Measurements from ENCODE around the gene MRI1.
"Not testable (repeated sequence)": the region's sequence is repeated elsewhere in the genome, so short reads cannot be mapped to it uniquely, and the experiment has no call there.

MRI1 gene

DNA sequence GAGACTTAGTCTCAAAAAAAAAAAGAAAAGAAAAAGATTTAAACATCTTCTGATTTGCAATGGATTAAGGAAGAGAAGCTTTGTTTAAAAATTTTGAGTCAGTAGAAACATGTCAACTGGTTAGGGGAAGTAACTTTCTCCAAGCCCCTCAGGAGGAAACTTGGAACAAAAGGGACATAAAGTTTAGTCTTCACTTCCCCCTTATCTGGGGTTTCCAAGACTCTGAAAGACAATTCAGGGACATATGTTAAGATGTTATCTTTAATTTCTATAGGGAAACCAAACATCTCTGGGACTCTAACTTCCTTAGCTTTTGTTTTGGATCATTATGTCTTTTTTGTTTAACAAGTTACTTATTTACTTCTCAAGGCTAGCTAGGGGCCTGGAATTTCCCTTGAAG lies 20.1 kb upstream of the MRI1 start:
- H3K27ac ChIP-seq = no peak overlapping the region
- no peak for TF ChIP-seq ZFX (IDR thresholded peaks at IDR 0.05; ENCODE audit: borderline replicate concordance)
- no peak for TF ChIP-seq CTCF (IDR thresholded peaks at IDR 0.05)

DNA sequence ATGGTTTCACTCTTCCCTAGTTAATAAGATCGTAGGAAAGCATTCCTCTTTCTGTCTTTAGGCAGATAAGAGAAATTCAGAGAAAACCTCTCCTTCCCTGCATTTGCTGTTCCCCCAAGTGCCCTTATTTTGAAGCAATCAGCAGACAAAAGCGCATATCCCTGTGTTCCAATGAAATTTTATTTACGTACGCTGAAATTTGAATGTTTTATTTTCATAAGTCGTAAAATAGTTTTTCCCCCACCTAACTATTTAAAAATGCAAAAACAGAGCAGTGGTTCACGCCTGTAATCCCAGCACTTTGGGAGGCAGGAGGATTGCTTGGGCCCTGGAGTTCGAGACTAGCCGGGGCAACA lies 17.2 kb upstream of the MRI1 start:
- TF ChIP-seq CTCF (IDR thresholded peaks at IDR 0.05) (no peak), ZFX (IDR thresholded peaks at IDR 0.05; ENCODE audit: borderline replicate concordance) (no peak)
- peak overlapping the region; percentile 83 for H3K27ac ChIP-seq

DNA sequence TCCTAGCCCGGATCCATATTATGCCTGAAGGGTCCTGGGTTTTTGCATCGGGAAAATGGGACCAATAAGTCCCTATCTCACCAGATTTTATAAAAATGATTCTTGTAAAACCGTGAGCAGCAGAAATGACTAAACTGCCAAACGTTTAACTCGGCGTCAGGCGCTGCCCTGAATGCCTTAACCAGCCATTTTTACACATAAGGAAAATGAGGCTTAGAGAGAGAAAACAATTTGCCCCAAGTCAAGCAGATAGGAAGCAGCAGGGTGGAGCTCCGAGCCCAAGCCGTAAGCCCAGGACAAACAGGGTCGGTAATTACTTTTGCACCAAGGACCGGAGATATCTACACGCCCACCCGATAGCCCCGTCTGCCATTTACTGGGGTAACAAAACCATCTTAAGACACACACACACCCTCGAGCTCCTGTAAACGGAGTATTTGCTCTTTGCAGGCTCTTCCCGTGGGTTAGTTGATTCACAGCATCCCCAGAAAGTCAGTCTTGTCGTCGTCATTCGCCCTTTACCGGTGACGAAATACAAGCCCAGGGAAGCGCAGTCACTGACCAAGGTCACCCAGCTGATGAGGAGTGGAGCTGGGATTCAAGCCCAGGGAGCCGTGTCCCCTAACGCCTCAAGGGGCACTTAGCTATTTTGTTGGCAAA lies 16.0 kb upstream of the MRI1 start:
- peak overlapping the region; percentile 83 for H3K27ac ChIP-seq
- no peak for TF ChIP-seq CTCF (IDR thresholded peaks at IDR 0.05)
- no peak for TF ChIP-seq ZFX (IDR thresholded peaks at IDR 0.05; ENCODE audit: borderline replicate concordance)

DNA sequence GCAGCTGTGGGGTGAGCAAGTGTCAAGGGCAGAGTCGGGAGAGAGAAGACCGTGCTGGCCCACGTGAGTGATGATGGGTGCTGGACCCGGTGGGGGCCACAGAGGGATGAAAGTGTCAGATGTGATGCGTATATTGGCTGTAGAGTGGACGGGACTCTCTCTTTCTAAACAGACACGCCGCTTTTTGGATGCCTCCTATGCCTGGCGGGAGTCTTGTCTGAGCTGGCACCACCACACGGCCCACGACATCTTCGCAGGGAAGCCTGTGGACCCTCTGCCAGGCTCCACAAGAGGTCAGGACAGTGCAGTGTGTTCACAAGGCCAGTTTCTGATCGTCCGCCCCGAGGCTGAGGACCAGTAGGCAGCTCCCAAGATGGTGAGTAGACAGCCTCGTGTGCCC lies 12.9 kb upstream of the MRI1 start:
- no peak overlapping the region for H3K27ac ChIP-seq
- TF ChIP-seq CTCF (IDR thresholded peaks at IDR 0.05) = no peak
- TF ChIP-seq ZFX (IDR thresholded peaks at IDR 0.05; ENCODE audit: borderline replicate concordance) = no peak

GRCh38 chr19:13753622-13754021 lies 10.7 kb upstream of the MRI1 start:
- not testable (repeated sequence) for H3K27ac ChIP-seq

DNA sequence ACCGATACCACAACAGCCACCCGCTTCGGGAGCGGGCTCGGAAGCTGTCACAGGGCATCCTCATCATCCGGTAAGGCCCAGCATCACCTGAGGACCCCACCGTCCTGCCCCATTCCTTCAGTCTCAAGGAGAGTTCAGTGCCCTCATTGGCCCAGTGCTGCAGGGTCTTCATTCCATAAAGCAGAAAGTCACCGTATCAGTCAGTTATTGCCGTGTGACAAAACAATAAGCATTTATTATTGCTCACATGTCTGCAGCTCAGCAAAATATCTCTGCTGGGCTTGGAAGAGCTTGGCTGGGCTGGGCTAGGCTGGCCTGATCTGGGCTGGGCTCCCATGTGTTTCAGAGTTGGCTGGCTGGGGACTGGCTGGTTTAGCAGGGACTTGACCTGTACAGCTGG lies 8.1 kb upstream of the MRI1 start:
- TF ChIP-seq ZFX (IDR thresholded peaks at IDR 0.05; ENCODE audit: borderline replicate concordance) (no peak), CTCF (IDR thresholded peaks at IDR 0.05) (no peak)
- no peak overlapping the region for H3K27ac ChIP-seq

GRCh38 chr19:13757805-13758772 lies 6.2 kb upstream of the MRI1 start:
- H3K27ac ChIP-seq = no peak overlapping the region
- TF ChIP-seq CTCF (IDR thresholded peaks at IDR 0.05) = no peak
- TF ChIP-seq ZFX (IDR thresholded peaks at IDR 0.05; ENCODE audit: borderline replicate concordance) = no peak

Data from 22Rv1 (cell line).